ENCODE measurements around the gene TMEM200B.
"Not testable (repeated sequence)": the region's sequence is repeated elsewhere in the genome, so short reads cannot be mapped to it uniquely, and the experiment has no call there.

Gene TMEM200B

GRCh38 chr1:29133861-29134694 is 10.4 kb upstream of the TMEM200B start:
- DNase-seq = no peak

GRCh38 chr1:29131056-29131455 is 7.4 kb upstream of the TMEM200B start:
- not testable (repeated sequence) for DNase-seq

- DNase-seq = no peak
Measured at GRCh38 chr1:29129916-29130315, 6.2 kb upstream of the TMEM200B start.

DNA sequence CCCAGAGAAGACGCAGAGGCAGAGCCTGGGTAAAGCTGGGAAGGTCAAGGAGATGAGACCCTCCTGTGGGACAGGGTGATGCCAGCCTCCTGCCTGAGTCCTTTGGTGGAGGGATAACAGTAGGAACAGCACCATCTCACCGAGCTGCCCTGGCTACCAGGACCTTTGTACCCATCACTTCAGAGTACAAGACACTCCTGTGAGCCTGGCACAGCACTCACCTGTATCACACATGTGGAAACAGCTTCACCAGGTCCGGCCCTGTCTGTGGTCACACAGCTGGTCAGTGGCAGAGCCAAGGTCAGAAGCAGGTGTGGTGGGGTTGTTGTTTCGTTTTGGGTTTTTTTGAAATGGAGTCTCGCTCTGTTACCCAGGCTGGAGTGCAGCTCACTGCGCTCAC is 5.0 kb upstream of the TMEM200B start:
- no peak for DNase-seq

GRCh38 chr1:29126198-29126597 is 2.5 kb upstream of the TMEM200B start:
- no peak for DNase-seq

- DNase-seq = no peak
Measured at GRCh38 chr1:29125788-29126187, 2.1 kb upstream of the TMEM200B start.

GRCh38 chr1:29125237-29125641 is 1.5 kb upstream of the TMEM200B start:
- no peak for DNase-seq

DNA sequence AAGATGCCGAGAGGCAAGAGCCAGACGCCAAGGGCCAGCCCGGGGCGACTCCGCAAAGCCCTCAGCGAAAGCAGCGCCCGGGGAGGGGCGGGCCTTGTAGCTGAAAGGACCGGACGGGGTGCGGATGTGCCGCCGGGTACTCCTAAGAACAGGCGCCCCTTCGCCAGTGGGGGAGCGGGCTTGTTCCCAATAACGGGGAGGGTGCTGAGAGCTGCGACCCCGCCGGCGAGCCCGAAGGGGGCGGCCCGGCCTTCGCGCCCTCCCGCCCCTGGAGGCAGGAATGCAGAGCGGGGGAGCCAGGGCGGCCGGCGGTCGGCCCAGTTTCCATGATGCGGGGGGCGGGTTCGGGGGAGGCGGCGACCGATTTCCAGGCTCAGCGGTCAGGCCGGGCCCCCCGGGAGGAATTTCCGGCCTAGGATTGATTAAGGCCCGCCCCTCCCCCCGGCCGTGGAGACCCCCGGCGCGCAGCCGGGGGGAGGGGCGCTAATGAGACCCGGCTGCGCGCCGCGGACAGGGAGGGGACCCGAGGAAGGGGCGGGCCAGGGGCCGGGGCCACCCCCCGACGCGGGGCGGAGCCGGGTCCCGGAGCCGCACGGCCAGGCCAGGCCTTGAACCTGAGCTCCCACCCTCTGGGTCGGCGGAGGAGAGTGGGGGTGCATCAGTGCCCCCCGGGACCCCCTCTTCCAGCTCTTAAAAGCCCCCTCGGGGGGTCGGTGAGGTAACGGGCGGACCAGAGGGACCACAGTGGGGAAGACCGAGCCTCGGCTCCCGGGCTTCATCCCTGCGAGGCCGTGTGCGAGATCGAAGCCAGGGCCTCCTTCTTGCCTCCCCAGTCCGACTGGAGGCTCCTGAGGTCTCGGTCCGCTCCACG is 898 bp upstream of the TMEM200B start:
- peak; percentile 89 for DNase-seq

DNA sequence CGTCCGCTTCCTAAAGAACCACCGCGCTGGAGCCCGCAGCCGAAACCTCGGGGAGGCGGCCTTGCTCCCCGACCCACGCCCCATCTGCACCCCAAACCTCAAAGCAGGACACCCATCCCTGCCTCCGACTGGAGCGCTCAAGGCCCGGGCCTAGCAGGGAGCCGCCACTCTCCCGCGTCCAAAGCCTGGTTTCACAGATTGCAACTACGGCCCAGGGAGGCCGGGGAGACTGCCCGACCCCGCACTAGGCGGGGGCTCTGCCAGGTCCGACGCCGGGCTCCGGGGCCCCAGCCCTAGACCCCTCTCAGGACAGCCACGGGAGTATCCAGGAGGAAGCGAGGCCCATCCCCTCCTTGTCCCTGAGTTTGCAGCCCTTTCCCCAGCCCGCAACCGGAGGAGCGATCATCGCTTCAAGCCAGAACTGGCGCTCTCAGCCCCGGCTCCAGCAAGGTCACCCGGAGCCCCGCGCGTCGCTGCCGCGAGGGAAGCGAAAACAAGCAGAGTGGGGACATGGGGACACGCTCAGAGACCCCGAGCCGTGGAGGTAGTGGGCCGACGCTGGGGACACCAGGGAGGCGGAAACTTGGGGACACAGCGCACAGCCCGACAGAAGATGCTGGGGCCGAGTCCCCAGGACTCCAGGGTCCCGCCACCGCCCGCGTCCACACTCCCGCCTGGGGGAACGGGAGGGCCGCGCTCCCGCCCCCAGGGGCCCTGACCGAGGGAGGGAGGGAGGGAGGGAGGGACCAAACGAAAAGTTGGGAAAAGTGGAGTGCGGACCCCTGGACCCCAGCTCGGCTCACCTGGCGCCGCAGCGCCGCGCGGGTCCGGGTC is 433 bp downstream of the TMEM200B start:
- peak; percentile 66 for DNase-seq

DNA sequence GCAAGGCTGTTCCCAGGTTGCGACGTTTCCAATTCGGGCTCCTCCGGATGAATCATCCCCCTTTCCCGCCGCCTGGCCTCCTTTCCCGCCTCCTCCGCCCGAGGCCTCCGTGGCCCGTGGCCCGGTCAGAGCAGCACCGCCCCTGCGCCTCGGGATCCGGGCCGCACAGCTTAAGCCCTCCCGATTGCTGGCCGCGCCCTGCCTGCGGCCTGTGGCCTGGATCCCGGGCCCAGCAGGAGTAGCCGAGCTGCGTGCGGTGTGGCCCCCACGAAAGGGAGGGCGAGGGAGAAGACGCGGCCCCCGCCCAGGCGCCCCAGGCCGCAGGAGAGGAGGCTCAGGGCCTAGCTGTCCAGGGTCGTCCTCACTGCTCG is 1.0 kb downstream of the TMEM200B start:
- DNase-seq = no peak

GRCh38 chr1:29121936-29122681 is 1.6 kb downstream of the TMEM200B start:
- no peak for DNase-seq

GRCh38 chr1:29121516-29121935 is 2.2 kb downstream of the TMEM200B start:
- no peak for DNase-seq

GRCh38 chr1:29120947-29121485 is 2.7 kb downstream of the TMEM200B start:
- peak; percentile 84 for DNase-seq

- DNase-seq = no peak
Measured at GRCh38 chr1:29120367-29120766, 3.3 kb downstream of the TMEM200B start.

GRCh38 chr1:29119121-29119929 is 4.4 kb downstream of the TMEM200B start:
- no peak for DNase-seq

DNA sequence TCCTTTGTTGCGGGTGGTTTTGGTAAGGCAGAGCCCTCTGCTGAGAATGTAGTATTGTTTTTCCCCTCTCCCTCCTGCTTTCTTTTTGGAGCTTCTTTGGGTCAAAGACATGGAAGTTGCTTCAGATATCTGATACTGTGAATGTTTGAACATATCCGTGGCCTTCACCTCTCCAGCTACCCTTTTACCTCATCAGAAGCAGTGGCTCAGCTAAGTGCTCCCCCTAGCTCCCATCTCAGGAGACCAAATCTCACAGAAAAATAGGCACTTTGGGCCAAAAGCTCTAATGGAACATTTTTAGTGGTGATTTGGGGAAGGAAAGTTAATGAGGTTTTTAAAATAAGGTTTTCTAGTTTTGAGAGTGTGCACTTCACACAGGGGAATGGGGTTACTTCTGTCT is 6.3 kb downstream of the TMEM200B start:
- no peak for DNase-seq

GRCh38 chr1:29114654-29115053 is 9.0 kb downstream of the TMEM200B start:
- no peak for DNase-seq

DNA sequence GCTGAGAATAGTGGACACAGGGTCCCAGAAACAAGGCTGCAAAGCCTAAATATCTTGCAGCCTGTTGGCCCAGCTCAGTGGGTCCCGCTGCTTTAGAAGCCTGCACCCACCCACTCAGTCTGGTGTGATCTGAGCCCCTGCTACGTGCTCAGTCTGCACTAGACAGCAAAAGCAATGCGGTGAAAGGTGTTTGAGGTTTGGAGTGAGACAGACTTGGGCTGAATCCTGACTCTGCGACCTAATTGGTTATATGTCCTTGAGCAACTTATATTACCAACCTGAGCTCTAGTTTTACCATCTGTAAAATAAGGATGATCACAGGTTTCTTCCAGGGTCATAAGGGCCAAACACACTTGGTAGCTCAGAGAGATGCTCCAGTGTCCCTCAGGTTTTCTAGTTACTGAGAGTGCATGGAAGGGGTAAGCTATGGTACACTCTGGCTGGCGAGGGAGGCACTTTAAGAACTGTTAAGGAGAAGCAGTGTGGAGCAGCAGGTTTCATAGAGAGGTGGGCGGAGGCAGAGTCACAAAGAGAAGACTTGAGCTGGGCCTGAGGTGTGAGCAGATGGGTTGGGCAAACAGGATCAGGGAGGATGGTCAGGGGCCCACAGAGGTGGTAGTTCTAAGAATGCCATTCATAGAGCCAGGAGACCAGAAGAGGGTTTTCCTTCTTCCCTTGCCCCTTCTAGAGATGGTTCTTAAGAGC is 10.1 kb downstream of the TMEM200B start:
- DNase-seq = no peak

GRCh38 chr1:29112705-29113412 is 10.8 kb downstream of the TMEM200B start:
- DNase-seq = no peak

DNA sequence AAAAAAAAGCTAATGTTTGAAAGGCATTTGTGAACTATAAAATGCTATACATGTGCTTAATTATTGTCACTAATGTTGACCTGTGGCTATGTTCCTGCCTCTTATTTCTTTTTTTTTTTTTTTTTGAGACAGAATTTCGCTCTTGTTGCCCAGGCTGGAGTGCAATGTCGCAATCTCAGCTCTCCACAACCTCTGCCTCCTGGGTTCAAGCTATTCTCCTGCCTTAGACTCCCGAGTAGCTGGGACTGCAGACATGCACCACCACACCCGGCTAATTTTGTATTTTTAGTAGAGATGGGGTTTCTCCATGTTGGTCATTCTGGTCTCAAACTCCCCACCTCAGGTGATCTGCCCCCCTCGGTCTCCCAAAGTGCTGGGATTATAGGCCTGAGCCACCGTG is 15.7 kb downstream of the TMEM200B start:
- not testable (repeated sequence) for DNase-seq
